ENCODE data around the gene CNTN1. TPM values are rescaled to one million over a fixed set of nuclear protein-coding genes. Genes with fewer than 3 reads are reported as not detected.
A peak's percentile ranks its signal among the peaks of the same experiment; 100 is the strongest.

CNTN1 gene
- polyA plus RNA-seq, 3 donors: 31.4 to 42.1 (median 33.9) TPM

GRCh38 chr12:40831916-40832315 is 139.7 kb downstream of the CNTN1 start:
- no peak for DNase-seq

DNA sequence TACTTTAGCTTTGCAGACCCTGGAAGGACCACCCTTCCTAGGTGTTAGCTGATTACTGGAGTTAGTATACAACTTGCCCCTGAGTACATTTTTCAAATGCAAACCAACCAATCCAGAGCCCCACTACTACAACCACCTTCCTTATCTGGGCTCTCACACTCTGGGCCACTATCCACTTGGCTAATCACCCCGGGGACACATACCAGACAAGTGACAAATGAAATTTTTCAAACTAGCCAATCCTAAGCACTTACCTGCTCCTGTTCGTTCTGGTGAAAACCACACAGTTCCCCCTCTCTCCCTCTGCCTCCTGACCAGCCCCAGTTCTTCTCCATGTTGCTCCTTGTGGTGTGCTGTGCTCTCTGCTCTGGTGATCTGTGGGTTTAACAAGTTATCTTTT is 140.4 kb downstream of the CNTN1 start:
- no peak for DNase-seq

- no peak for DNase-seq
Observed at GRCh38 chr12:40833818-40834217, 141.6 kb downstream of the CNTN1 start.

GRCh38 chr12:40834321-40834720 is 142.1 kb downstream of the CNTN1 start:
- DNase-seq: no peak

GRCh38 chr12:40837891-40838429 is 145.7 kb downstream of the CNTN1 start:
- no peak for DNase-seq

GRCh38 chr12:40843495-40843894 is 151.3 kb downstream of the CNTN1 start:
- DNase-seq: no peak

DNA sequence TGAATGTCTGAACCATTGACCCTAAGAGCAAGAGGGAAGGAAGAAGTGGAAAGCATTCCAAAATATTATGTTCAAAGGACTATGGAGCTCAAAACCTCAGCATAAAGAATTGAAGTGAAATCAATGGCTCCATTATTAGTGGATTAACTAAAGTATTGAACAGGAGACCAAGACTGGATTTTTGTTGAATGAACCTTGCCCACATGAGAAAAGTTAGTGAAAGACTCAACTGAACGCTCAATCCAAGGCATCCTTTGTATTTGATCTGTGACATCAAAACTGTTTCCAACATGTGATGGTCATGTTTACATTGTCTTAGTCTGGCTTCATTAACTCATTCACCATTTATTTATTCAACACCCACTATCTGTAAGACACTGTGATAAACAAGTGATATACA is 161.0 kb downstream of the CNTN1 start:
- no peak for DNase-seq

- DNase-seq: no peak
Observed at GRCh38 chr12:40854604-40855003, 162.4 kb downstream of the CNTN1 start.

DNA sequence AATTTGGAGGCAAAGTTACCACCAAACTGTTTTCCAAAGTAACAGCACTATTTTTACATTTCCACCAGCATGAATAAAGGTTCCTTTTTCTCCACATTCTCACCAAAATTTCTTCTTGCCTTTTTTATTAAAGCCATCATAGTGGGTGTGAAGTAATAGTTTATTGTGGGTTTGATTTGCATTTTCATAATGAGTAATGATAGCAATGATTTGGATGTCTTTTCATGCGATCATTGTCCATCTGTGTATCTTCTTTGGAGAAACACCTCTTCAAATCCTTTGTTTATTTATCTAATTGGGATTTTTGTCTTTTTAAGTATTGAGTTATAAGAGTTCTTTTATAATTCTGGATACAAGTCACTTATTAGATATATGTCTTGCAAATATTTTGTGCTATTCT is 172.7 kb downstream of the CNTN1 start:
- no peak for DNase-seq

- DNase-seq: no peak
Observed at GRCh38 chr12:40870981-40871380, 178.7 kb downstream of the CNTN1 start.

GRCh38 chr12:40874868-40875267 is 182.6 kb downstream of the CNTN1 start:
- DNase-seq: no peak

GRCh38 chr12:40889329-40889728 is 197.1 kb downstream of the CNTN1 start:
- DNase-seq: no peak

- DNase-seq: no peak
Observed at GRCh38 chr12:40892528-40892927, 200.3 kb downstream of the CNTN1 start.

GRCh38 chr12:40898505-40898904 is 206.3 kb downstream of the CNTN1 start:
- DNase-seq: no peak

GRCh38 chr12:40903040-40903439 is 210.8 kb downstream of the CNTN1 start:
- DNase-seq: no peak

DNA sequence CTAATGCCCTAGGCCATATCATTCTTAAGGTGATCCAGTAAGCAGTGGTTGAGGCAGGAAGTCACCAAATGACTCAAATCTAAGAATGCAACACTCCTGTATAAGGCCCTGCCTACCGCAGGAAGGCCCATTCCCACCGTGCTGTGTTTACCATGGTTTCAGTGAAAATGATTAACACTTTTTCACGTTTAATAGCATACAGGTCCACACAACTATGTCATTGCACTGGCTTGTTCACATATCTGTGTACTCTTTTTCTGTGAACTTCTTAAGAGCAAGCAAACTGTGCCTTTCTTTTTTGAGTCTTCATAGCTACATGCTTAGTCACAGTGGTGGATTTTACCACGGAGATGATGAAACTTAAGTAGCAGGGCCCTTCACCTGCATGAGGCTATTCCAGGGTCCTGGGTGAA is 214.9 kb downstream of the CNTN1 start:
- DNase-seq: no peak

- no peak for DNase-seq
Observed at GRCh38 chr12:40911676-40912075, 219.4 kb downstream of the CNTN1 start.

DNA sequence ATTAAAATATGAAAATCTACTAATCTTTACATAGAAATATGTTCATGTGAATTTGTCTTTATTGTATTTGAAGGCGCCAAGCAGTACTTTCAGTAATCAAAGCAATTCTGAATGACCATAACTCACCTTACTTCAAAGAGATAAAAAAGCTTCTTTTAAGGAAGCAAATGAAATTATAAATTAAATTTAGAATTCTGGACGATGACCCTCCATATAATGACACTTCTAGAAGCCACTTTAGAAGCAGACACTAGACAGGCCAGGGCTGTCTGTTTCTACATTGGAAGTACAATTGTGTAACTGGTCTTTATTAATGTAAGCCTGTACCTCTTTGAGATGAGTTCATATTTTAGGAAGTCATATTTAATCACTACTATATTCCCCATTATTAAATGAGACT is 222.9 kb downstream of the CNTN1 start:
- no peak for DNase-seq

GRCh38 chr12:40917561-40917960 is 225.3 kb downstream of the CNTN1 start:
- no peak for DNase-seq

GRCh38 chr12:40921563-40922163 is 229.4 kb downstream of the CNTN1 start:
- no peak for DNase-seq

- DNase-seq: no peak
Observed at GRCh38 chr12:40937891-40938290, 245.7 kb downstream of the CNTN1 start.

DNA sequence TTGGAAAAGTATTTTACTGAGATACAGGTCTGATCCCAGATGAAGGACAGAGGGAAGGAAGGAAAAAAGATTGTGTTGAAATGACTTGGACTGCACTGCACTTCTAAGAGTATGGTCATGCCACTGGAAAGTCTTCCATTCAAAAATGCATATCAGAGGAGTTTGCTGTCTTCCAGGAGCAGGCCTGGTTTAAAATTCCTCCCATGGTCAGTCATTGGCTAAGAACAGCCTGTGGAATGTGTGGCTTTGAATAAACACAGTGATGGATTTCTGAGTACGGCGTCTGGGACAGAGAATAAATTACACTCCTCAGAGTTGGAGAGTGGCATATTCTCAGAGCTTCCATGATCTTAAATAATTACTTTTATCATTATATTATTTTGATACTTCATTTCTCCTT is 250.1 kb downstream of the CNTN1 start:
- no peak for DNase-seq

DNA sequence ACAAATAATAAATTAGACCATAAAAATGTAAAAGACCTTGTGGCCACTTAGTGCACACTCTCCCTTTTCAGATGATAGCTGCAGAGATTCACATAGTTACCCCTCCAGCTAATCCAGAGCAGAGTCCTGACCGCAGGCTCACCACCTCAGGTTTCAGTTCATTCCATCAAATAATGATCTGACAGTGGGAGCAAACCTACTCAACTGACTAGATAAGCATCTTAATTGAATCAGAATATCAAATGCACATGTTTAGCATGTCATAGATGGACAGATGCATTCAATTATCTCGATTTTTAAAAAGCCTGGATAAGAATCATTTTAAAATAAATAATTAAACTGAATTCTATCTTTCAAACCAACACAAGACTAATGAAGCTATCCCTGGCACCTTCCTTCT is 253.5 kb downstream of the CNTN1 start:
- DNase-seq: no peak

DNA sequence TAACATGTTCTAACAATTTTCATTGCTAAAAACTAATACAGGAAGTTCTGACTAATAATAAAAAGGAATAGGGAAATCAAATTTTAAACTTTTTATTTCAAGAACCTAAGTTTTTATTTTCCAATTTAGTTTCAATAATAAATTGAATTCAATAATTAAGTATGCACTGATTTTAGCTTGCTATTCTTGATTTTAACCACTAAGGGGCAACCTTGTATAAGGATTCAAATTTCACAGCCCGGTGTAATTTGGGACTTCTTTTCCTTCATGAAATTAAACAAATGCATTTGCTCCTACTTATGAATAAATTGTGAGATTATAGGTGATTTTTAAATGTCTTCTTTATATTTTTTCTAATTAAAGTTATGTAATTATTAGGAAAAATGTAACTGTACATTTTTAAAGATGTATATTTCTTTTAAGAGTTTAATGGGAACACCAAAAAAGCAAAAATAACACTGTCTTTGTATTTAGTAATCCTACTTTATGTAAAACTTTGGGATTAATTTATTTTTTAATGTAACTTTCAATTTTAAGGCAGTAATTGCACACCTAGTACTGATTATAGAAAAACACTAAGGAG is 254.5 kb downstream of the CNTN1 start:
- peak; percentile 29 for DNase-seq

Measured in renal pelvis (tissue), 4 donors.